GM19455 (cell line): Measurements from ENCODE around the gene PTPRK.

Source experiments
- ATAC-seq: cut with Tn5 transposase; IDR thresholded peaks from one replicate; pipeline ENCODE4 v1.9.1; 2021; ENCODE audit not compliant: unreplicated experiment

Gene PTPRK

DNA sequence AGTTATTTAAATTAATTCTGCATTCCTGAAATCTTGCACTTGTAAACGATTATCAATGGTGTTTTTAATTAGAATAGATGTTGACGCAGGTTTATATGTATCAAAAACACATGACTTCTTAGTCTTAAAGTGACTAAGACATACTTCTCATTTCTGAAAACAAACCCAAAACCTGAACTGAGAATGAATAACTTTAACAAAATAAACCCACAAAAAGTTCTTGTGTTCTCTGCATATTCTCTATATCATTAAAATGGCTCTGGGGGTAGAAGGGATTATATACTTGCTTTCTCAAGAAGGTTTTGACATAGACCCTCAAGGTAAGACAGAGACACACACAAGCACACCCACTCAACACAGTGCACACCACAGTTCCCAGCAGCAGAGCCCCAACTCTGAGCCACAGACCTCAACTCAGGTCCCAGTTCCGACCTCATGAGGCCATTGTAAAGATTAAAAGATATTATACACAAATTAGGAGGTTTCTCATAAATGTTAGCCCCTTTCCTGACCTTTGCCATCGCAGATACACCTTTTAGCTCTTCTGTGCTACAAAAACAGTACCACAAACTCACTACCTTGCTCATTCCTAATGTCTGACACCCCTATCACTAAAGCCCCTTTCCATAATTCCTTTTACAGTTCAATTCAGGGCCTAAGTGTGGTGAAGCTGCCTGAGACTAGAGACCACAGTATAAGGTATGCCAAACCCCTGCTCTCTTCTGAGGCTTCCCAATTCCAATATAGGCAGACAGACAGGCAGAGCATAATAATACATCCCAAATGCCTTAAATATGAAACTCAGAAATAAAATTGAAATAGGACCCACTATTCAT is 267.8 kb downstream of the PTPRK start:
- ATAC-seq = no peak

GRCh38 chr6:128251445-128252340 is 268.7 kb downstream of the PTPRK start:
- no peak for ATAC-seq

DNA sequence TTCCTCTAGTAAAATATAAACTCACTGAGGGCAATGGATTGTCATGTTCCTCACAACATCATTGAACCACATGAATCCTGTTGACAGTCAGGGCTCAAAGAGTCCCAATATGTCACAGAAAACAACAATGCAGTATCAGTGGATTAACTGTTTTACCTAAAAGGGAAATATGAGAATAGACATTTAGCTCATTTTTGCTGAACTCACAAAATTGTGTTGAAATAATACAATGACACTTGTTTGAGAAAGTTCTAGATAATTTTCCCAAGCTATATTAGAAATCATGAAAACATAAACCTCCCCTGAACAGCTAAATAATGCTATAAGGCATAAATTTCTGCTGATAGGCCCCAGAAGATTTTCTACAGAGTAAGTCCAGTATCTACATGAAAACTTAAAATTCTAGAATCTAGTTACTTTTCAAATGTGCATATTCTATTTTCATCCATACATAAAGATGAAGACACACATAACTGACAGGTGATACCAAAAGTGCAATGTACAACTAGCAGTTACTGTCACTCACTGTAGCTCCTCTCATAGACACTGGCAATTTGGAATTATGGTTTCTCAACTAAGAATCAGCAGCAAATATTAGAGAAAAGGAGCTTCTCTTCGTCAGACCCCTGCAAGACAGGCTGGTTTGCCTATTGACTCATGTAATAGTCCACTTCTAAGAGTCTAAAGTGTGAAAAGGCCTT is 269.9 kb downstream of the PTPRK start:
- ATAC-seq = no peak

GRCh38 chr6:128249429-128249828 is 271.0 kb downstream of the PTPRK start:
- ATAC-seq = no peak

- no peak for ATAC-seq
These were observed 273.7 kb downstream of the PTPRK start for GRCh38 chr6:128246472-128247260.

GRCh38 chr6:128244751-128245405 is 275.5 kb downstream of the PTPRK start:
- no peak for ATAC-seq

DNA sequence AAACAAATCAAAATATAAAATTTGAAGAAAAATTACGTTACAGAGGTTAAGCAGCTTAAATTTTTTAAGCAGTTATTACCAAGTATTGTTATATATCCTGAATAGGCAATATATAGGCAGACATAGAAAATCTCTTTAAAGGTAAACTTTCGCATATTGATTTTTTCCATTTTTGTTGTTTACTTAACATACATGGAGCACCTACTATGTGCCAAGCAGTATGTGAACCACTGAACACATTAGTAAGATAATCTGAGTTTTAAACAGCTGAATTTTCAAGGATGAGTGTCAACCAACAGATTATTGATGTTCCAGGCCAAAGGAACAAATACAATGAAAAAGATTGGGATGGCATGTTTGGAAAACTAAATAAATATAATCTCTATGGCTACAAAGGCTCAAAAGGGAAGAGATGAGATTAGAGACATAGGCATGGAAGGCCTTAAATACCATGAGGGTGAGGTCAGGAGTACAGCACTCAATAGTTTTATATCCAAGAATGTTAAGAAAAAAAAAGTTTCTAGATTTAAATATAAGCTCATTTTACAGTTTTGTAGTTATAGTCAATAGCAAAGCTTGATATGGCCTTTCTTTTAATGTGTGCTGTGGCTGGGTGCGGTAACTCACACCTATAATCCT is 277.5 kb downstream of the PTPRK start:
- no peak for ATAC-seq

GRCh38 chr6:128241216-128241615 is 279.2 kb downstream of the PTPRK start:
- ATAC-seq = no peak

- no peak for ATAC-seq
These were observed 280.4 kb downstream of the PTPRK start for GRCh38 chr6:128240024-128240428.

GRCh38 chr6:128239146-128239545 is 281.3 kb downstream of the PTPRK start:
- ATAC-seq = no peak

DNA sequence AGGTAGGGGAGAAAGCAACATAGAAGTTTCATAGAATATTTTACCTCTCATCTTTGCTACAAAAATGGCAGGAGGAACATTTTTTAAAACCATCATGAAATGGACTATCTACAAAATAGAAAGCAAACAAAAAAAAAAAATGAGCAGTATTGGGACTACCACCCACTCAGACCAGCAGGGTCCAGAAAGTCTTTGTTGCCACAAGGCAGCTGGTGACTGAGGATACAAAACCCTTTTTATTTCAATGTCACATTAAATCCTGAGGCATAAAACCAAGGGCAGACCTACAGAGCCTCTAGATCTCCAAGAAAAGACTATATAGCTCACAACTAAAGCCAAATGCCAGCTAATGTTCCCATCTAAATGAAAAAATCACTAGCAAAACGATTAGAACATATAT is 282.2 kb downstream of the PTPRK start:
- ATAC-seq = no peak

DNA sequence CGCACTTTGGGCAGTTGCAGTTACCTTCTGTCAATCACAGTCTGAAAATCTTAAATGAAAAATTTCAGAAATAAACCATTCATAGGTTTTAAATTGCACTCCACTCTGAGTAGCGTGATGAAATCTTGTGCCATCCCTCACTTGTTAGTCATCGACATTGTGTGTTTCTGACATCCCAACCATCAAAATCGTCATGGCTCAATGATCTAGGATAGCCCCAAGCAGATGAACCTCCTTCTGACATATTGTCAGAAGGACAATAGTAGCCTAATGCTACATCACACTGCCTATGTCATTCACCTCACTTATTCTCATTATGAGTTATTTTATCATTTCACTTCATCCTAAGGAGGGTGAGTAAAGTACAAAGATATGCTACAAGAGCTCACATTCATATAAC is 284.8 kb downstream of the PTPRK start:
- ATAC-seq = no peak

DNA sequence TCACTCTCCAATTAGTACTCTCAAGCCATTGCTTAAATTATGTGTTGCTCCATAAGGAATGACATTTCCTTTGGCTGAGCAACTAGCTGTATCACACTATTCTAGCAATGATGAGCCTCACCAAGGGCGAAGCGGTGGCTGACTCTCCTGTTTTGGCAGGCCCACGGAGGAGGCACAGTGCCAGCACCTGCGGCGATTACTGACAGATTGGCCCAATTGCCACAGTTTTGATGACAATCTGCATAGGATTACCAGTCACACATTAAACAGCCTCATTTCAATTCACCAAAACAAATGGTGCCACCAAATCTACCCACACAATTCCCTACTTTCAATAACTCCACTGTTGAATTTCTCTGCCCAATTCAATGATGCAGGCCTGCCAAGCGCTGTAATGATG is 286.9 kb downstream of the PTPRK start:
- ATAC-seq = no peak

- ATAC-seq = no peak
These were observed 290.0 kb downstream of the PTPRK start for GRCh38 chr6:128230267-128230989.

- ATAC-seq = no peak
These were observed 294.8 kb downstream of the PTPRK start for GRCh38 chr6:128225612-128226011.

GRCh38 chr6:128216917-128217316 is 303.5 kb downstream of the PTPRK start:
- no peak for ATAC-seq

DNA sequence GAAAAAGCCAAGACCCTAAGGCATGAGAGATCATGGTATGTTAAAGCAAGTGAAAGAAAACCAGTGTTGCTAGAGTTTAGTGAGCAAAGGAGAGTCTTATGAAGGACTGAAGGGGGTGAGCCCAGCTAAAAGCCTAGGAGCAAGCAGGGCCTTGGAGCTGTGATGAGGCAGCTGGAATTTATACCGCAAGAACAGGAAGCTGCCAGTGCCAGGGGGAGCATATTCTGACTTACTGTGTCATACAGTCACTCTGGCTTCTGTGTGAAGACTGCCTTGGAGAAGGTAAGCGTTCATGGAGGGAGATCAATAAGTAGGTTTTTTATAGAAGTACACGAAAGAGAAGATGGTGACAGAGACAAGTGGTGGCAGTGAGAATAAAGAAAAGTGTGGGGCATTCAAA is 310.6 kb downstream of the PTPRK start:
- ATAC-seq = no peak

DNA sequence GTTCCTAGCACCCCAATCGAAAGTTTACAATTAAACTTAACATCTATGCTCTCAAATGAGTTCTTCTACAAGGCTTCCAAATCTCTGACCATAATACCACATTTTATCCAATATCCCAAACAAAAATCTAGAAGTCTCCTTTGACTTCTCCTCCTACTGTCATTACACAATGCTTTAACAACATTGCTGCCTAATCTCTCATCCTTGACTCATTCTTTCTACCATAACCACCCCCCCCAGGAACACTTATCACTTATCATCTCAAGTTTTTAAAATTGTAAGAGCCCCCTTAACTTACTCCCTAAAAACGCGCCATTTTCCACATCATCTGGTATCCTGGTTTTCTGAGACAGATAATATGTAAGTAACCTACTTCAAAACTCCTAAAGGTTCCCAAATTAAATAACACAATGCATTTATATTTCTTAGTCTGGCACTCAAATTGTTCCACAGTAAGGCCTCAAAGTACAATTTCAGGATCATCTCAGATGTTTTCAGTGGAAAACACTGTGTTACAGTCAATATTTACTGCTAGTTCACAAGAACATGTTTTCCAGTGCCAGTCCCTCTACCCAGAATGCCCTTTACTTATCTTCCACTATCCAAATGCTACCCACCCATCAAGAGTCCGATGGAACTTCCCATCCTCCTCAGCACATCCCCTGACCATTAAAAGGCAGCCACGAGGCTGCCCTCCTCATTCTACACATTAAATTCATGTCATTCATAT is 311.4 kb downstream of the PTPRK start:
- no peak for ATAC-seq
